H9 (cell line): Measurements from ENCODE around the gene PAXX. TPM values are rescaled to one million over a fixed set of nuclear protein-coding genes. Genes with fewer than 3 reads are reported as not detected.

ENCODE experiments used
- DNase-seq: peaks from one replicate; pipeline ENCODE4 v3.0.0-alpha.2; 2017
- H2AFZ ChIP-seq: one replicate; pipeline ENCODE4 v1.6.1; 2013; ENCODE audit warnings: mild to moderate bottlenecking, low read length, control low read depth, moderate library complexity
- H2AK5ac ChIP-seq: 2 replicates; pipeline ENCODE4 v1.6.1; 2013; ENCODE audit warnings: low read length, control low read depth, mixed read lengths; ENCODE audit not compliant: insufficient read length
- H2BK120ac ChIP-seq: one replicate; pipeline ENCODE4 v1.6.1; 2013; ENCODE audit warnings: low read depth, mild to moderate bottlenecking, low read length, control low read depth, inconsistent platforms; ENCODE audit not compliant: poor library complexity, severe bottlenecking
- H2BK12ac ChIP-seq: 2 replicates; pipeline ENCODE4 v1.6.1; 2013; ENCODE audit warnings: low read length, control low read depth, mixed read lengths, low read depth; ENCODE audit not compliant: insufficient read length
- H2BK15ac ChIP-seq: 2 replicates; pipeline ENCODE4 v1.6.1; 2013; ENCODE audit warnings: low read depth, low read length, control low read depth
- H2BK20ac ChIP-seq: one replicate; pipeline ENCODE4 v1.6.1; 2013; ENCODE audit warnings: low read depth, mild to moderate bottlenecking, low read length, control low read depth, inconsistent platforms; ENCODE audit not compliant: poor library complexity, severe bottlenecking
- H2BK5ac ChIP-seq: 2 replicates; pipeline ENCODE4 v1.6.1; 2013; ENCODE audit warnings: low read length, control low read depth, mixed read lengths; ENCODE audit not compliant: insufficient read length
- H3K14ac ChIP-seq: 2 replicates; pipeline ENCODE4 v1.6.1; 2013; ENCODE audit warnings: low read length, control low read depth; ENCODE audit not compliant: insufficient read depth
- H3K18ac ChIP-seq: 2 replicates; pipeline ENCODE4 v1.6.1; 2013; ENCODE audit warnings: low read depth, mild to moderate bottlenecking, mixed read lengths, low read length, control low read depth; ENCODE audit not compliant: insufficient read length
- H3K23ac ChIP-seq: 2 replicates; pipeline ENCODE4 v1.6.1; 2013; ENCODE audit warnings: low read length, control low read depth, mixed read lengths, low read depth; ENCODE audit not compliant: insufficient read length
- H3K23me2 ChIP-seq: 2 replicates; pipeline ENCODE4 v1.6.1; 2013; ENCODE audit warnings: low read depth, mild to moderate bottlenecking, mixed read lengths, low read length, control low read depth; ENCODE audit not compliant: insufficient read length, poor library complexity, severe bottlenecking
- H3K27ac ChIP-seq: 2 replicates; pipeline ENCODE4 v1.5.1; 2013; ENCODE audit warnings: low read length, control low read depth, mixed read lengths, low read depth; ENCODE audit not compliant: insufficient read length
- H3K27me3 ChIP-seq: 2 replicates; pipeline ENCODE4 v1.6.1; 2013; ENCODE audit warnings: low read length, control low read depth, inconsistent platforms; ENCODE audit not compliant: insufficient read depth
- H3K4ac ChIP-seq: 2 replicates; pipeline ENCODE4 v1.6.1; 2013; ENCODE audit warnings: low read depth, mild to moderate bottlenecking, control low read depth, inconsistent platforms, low read length, moderate library complexity
- H3K4me1 ChIP-seq: 2 replicates; pipeline ENCODE4 v1.6.1; 2013; ENCODE audit warnings: low read length, control low read depth, inconsistent platforms; ENCODE audit not compliant: insufficient read depth
- H3K4me2 ChIP-seq: 2 replicates; pipeline ENCODE4 v1.6.1; 2013; ENCODE audit warnings: low read length, control low read depth, mixed read lengths; ENCODE audit not compliant: insufficient read length, insufficient read depth
- H3K56ac ChIP-seq: 2 replicates; pipeline ENCODE4 v1.6.1; 2013; ENCODE audit warnings: low read depth, mild to moderate bottlenecking, mixed read lengths, low read length, control low read depth; ENCODE audit not compliant: insufficient read length
- H3K79me1 ChIP-seq: 2 replicates; pipeline ENCODE4 v1.6.1; 2013; ENCODE audit warnings: low read depth, mild to moderate bottlenecking, moderate library complexity, low read length, control low read depth, inconsistent platforms; ENCODE audit not compliant: insufficient read depth, poor library complexity, severe bottlenecking
- H3K79me2 ChIP-seq: 2 replicates; pipeline ENCODE4 v1.6.1; 2013; ENCODE audit warnings: low read length, control low read depth, inconsistent platforms; ENCODE audit not compliant: insufficient read depth
- H3K9ac ChIP-seq: 2 replicates; pipeline ENCODE4 v1.6.1; 2013; ENCODE audit warnings: low read length, control low read depth, mixed read lengths; ENCODE audit not compliant: insufficient read length; ENCODE audit errors: extremely low read depth
- H3K9me3 ChIP-seq: one replicate; pipeline ENCODE4 v1.6.1; 2013; ENCODE audit warnings: low read depth, low read length, inconsistent platforms; ENCODE audit not compliant: control insufficient read depth
- H3T11ph ChIP-seq: one replicate; pipeline ENCODE4 v1.6.1; 2013; ENCODE audit warnings: mild to moderate bottlenecking, low read length, control low read depth, inconsistent platforms
- H4K20me1 ChIP-seq: one replicate; pipeline ENCODE4 v1.6.1; 2013; ENCODE audit not compliant: control insufficient read depth, insufficient read length, insufficient read depth
- H4K5ac ChIP-seq: 2 replicates; pipeline ENCODE4 v1.6.1; 2013; ENCODE audit warnings: low read depth, mild to moderate bottlenecking, mixed read lengths, low read length, control low read depth; ENCODE audit not compliant: insufficient read length
- H4K8ac ChIP-seq: replicated peaks from 2 replicates; pipeline ENCODE4 v1.6.1; 2013; ENCODE audit warnings: low read length, control low read depth, mixed read lengths, low read depth; ENCODE audit not compliant: insufficient read length
- H4K91ac ChIP-seq: 2 replicates; pipeline ENCODE4 v1.6.1; 2013; ENCODE audit warnings: low read depth, mild to moderate bottlenecking, moderate library complexity, mixed read lengths, low read length, control low read depth; ENCODE audit not compliant: insufficient read length
- H3K27ac Mint-ChIP-seq, 3 experiments: 2 replicates in 2 of 3; 3 replicates in 1 of 3; pipeline ENCODE4 v1.8.0; 2020 to 2021; ENCODE audit warnings: mixed read lengths in 3 of 3, mild to moderate bottlenecking in 1 of 3, moderate library complexity in 1 of 3
- H3K27me3 Mint-ChIP-seq: 2 replicates; pipeline ENCODE4 v1.8.0; 2021; ENCODE audit warnings: low read depth, mild to moderate bottlenecking, moderate library complexity, mixed read lengths
- H3K36me3 Mint-ChIP-seq, 3 experiments: 2 replicates in 2 of 3; 3 replicates in 1 of 3; pipeline ENCODE4 v1.8.0; 2020 to 2021; ENCODE audit warnings: low read depth in 3 of 3, mixed read lengths in 3 of 3; ENCODE audit not compliant: insufficient read depth in 1 of 3
- H3K4me1 Mint-ChIP-seq, 2 experiments: 2 replicates each; pipeline ENCODE4 v1.8.0; 2020; ENCODE audit warnings: mixed read lengths in 2 of 2
- H3K4me3 Mint-ChIP-seq, 2 experiments: 2 replicates in 1 of 2; 3 replicates in 1 of 2; pipeline ENCODE4 v1.8.0; 2020 to 2021; ENCODE audit warnings: mild to moderate bottlenecking in 2 of 2, mixed read lengths in 2 of 2, moderate library complexity in 1 of 2
- H3K9me3 Mint-ChIP-seq, 2 experiments: 2 replicates in 1 of 2; 3 replicates in 1 of 2; pipeline ENCODE4 v1.8.0; 2020; ENCODE audit warnings: mild to moderate bottlenecking in 2 of 2, mixed read lengths in 2 of 2, moderate library complexity in 1 of 2
- CTCF ChIP-seq: fragments of 200-600 bp; sonication (generic); conservative IDR thresholded peaks from 3 replicates; pipeline ENCODE4 v1.8.0; 2021; ENCODE audit warnings: antibody characterized with exemption, mild to moderate bottlenecking
- WGBS: extraction: QIAGEN DNeasy Blood & Tissue Kit; methylation state at CpG from one replicate; pipeline ENCODE4 v1.1.7; 2013; ENCODE audit warnings: missing lambda C conversion rate, low lambda C conversion rate, mixed read lengths; ENCODE audit not compliant: insufficient read length; ENCODE audit errors: extremely low coverage; 5-methylcytosine and 5-hydroxymethylcytosine counted together
- total RNA-seq: library from RNA; stranded (reverse); gene quantifications from 2 replicates; pipeline ENCODE4 v1.2.1, GENCODE V29; 2021

The PAXX gene
- total RNA-seq, 1 experiment from 2014 or later: 51.2 TPM

- Histone ChIP-seq H2BK15ac (no peak overlapping the region), H4K8ac (no peak overlapping the region), H2BK120ac (no peak overlapping the region), H2BK12ac (no peak overlapping the region), H3K9ac (no peak overlapping the region), H2AFZ (no peak overlapping the region), H3K4me1 (no peaks in the 10 kb centered on the region), H3K4ac (no peak overlapping the region), H3T11ph (no peak overlapping the region), H3K56ac (no peak overlapping the region), H3K4me2 (no peak overlapping the region), H3K23ac (no peak overlapping the region), H3K79me2 (no peaks in the 10 kb centered on the region), H2AK5ac (no peak overlapping the region), H3K9me3 (no peaks in the 10 kb centered on the region), H3K27ac (no peak overlapping the region), H4K91ac (no peak overlapping the region), H2BK5ac (no peak overlapping the region), H4K20me1 (no peaks in the 10 kb centered on the region), H4K5ac (no peak overlapping the region), H3K27me3 (no peaks in the 10 kb centered on the region), H3K18ac (no peak overlapping the region), H3K79me1 (no peaks in the 10 kb centered on the region), H2BK20ac (no peak overlapping the region), H3K23me2 (no peaks in the 10 kb centered on the region), H3K14ac (no peak overlapping the region)
- DNase-seq: no peak
- Mint-ChIP-seq H3K36me3 (peaks cover 2 to 10% (median 4%) of the 10 kb centered on the region in 3 experiments; a peak in 3 of 7 replicates), H3K4me1 (peaks cover 2 to 9% of the 10 kb centered on the region in 2 experiments; a peak in 3 of 4 replicates), H3K9me3 (no peaks in the 10 kb centered on the region), H3K27me3 (no peaks in the 10 kb centered on the region), H3K4me3 (no peak overlapping the region), H3K27ac (no peak overlapping the region)
- WGBS: no CpG with 5 or more reads among the region's 32 CpGs
- no peak for TF ChIP-seq CTCF
These were observed 28.7 kb downstream of the PAXX start for GRCh38 chr9:137020771-137021567.
